Natural killer cell (primary cell): ENCODE data around the gene GGT5. TPM values are rescaled to one million over a fixed set of nuclear protein-coding genes. Genes with fewer than 3 reads are reported as not detected.
"Not testable (repeated sequence)": the region's sequence is repeated elsewhere in the genome, so short reads cannot be mapped to it uniquely, and the experiment has no call there.

Source experiments
- ATAC-seq, 3 donors: fragments of 150-1000 bp in 2 of 3; fragments of 200-7000 bp in 1 of 3; cut with Tn5 transposase; 1 replicate in 1 of 3; 2 replicates in 2 of 3; pipeline ENCODE4 v1.10.0; 2021; ENCODE audit warnings: mild to moderate bottlenecking in 2 of 3, moderate library complexity in 2 of 3
- DNase-seq, 2 donors: peaks; one replicate each; pipeline versions ENCODE4 v3.0.0 to v3.0.0-alpha.2; 2013 to 2021; ENCODE audit warnings: mixed read lengths in 1 of 2
- H3K27ac ChIP-seq: one replicate; pipeline ENCODE4 v1.5.1; 2013; ENCODE audit warnings: mild to moderate bottlenecking, low read length
- H3K27me3 ChIP-seq: one replicate; pipeline ENCODE4 v1.6.1; 2013; ENCODE audit warnings: low read length; ENCODE audit not compliant: control insufficient read depth, insufficient read depth
- H3K36me3 ChIP-seq: one replicate; pipeline ENCODE4 v1.6.1; 2013; ENCODE audit warnings: low read length; ENCODE audit not compliant: control insufficient read depth, insufficient read depth
- H3K4me1 ChIP-seq: one replicate; pipeline ENCODE4 v1.6.1; 2013; ENCODE audit warnings: low read length; ENCODE audit not compliant: control insufficient read depth, insufficient read depth
- H3K4me3 ChIP-seq: one replicate; pipeline ENCODE4 v1.5.1; 2013; ENCODE audit warnings: low read length
- H3K9me3 ChIP-seq: one replicate; pipeline ENCODE4 v1.6.1; 2013; ENCODE audit warnings: low read length; ENCODE audit not compliant: control insufficient read depth, insufficient read depth
- H3K27ac Mint-ChIP-seq, 2 donors: one replicate each; pipeline ENCODE4 v1.8.0; 2022; ENCODE audit warnings: mild to moderate bottlenecking in 2 of 2, mixed read lengths in 2 of 2, moderate library complexity in 1 of 2
- H3K27me3 Mint-ChIP-seq, 2 donors: one replicate each; pipeline ENCODE4 v1.8.0; 2022; ENCODE audit warnings: low read depth in 2 of 2, mixed read lengths in 2 of 2
- H3K36me3 Mint-ChIP-seq: one replicate; pipeline ENCODE4 v1.8.0; 2022; ENCODE audit warnings: mixed read lengths
- H3K4me1 Mint-ChIP-seq, 2 donors: one replicate each; pipeline ENCODE4 v1.8.0; 2022; ENCODE audit warnings: mixed read lengths in 2 of 2
- H3K4me3 Mint-ChIP-seq: one replicate; pipeline ENCODE4 v1.8.0; 2022; ENCODE audit warnings: mild to moderate bottlenecking, moderate library complexity, mixed read lengths
- H3K9me3 Mint-ChIP-seq, 2 donors: one replicate each; pipeline ENCODE4 v1.8.0; 2022; ENCODE audit warnings: mixed read lengths in 2 of 2
- WGBS: methylation state at CpG from one replicate; pipeline ENCODE4 v1.1.7; 2013; ENCODE audit warnings: missing lambda C conversion rate; ENCODE audit not compliant: insufficient coverage; 5-methylcytosine and 5-hydroxymethylcytosine counted together
- intact Hi-C: fragments of 100-400 bp; cut with micrococcal nuclease; formaldehyde crosslinking; loops from one replicate; pipeline ENCODE4 v1.14.2; 2022
- total RNA-seq, 4 donors: library from RNA; stranded (reverse); fragments of 120-200 nt in 1 of 4; gene quantifications; one replicate each; pipeline versions ENCODE4 v1.2.3 to v1.2.4, GENCODE V29; 2013 to 2022
- TF ChIP-seq, protein P1 (sequence below): fragments of 200-600 bp; IDR thresholded peaks from one replicate; pipeline ENCODE4 v1.8.0; 2022; ENCODE audit warnings: antibody characterized with exemption

Gene GGT5
- total RNA-seq, 3 donors from 2014 or later (not counting 1 experiment from before 2014, with no cell fraction given): not detected

DNA sequence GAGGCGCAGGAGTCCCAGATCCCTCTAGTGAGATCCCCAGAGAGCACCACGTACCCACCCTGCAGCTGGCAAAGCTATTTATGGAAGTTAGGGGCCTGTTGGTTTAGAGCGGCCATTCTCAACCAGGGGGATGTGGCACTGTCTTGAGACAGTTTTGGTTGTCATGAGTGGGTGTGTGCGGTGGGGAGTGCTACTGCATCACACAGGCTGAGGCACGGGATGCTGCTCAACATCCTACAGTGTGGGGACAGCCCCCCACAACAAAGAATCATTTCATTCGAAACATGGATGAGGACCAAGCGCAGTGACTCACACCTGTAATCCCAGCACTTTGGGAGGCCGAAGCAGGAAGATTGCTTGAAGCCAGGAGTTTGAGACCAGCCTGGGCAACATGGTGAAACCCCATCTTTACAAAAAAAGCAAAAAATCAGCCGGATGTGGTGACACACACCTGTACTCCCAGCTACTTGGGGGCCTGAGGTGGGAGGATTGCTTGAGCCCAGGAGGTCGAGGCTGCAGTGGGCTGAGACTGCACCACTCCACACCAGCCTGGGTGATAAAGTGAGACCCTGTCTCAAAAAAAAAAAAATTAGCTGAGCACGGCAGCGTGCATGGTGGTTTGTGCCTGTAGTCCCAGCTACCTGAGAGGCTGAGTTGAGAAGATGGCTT is 28.2 kb downstream of the GGT5 start:
- H3K4me1 ChIP-seq: no peaks in the 10 kb centered on the region
- H3K36me3 ChIP-seq: no peaks in the 10 kb centered on the region
- WGBS: 85% methylated on average over 12 of the region's 12 CpGs
- H3K4me3 ChIP-seq: no peak overlapping the region
- H3K27me3 ChIP-seq: no peaks in the 10 kb centered on the region
- intact Hi-C loops: no loop called here
- H3K27ac ChIP-seq: no peak overlapping the region
- H3K9me3 ChIP-seq: no peaks in the 10 kb centered on the region
- Mint-ChIP-seq H3K27me3 (no peaks in the 10 kb centered on the region), H3K4me3 (no peak overlapping the region), H3K4me1 (no peaks in the 10 kb centered on the region), H3K9me3 (no peaks in the 10 kb centered on the region), H3K27ac (no peak overlapping the region), H3K36me3 (no peaks in the 10 kb centered on the region)
- TF ChIP-seq, protein P1, sequence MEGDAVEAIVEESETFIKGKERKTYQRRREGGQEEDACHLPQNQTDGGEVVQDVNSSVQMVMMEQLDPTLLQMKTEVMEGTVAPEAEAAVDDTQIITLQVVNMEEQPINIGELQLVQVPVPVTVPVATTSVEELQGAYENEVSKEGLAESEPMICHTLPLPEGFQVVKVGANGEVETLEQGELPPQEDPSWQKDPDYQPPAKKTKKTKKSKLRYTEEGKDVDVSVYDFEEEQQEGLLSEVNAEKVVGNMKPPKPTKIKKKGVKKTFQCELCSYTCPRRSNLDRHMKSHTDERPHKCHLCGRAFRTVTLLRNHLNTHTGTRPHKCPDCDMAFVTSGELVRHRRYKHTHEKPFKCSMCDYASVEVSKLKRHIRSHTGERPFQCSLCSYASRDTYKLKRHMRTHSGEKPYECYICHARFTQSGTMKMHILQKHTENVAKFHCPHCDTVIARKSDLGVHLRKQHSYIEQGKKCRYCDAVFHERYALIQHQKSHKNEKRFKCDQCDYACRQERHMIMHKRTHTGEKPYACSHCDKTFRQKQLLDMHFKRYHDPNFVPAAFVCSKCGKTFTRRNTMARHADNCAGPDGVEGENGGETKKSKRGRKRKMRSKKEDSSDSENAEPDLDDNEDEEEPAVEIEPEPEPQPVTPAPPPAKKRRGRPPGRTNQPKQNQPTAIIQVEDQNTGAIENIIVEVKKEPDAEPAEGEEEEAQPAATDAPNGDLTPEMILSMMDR: no peak
- ATAC-seq (no peak), DNase-seq (no peak)

DNA sequence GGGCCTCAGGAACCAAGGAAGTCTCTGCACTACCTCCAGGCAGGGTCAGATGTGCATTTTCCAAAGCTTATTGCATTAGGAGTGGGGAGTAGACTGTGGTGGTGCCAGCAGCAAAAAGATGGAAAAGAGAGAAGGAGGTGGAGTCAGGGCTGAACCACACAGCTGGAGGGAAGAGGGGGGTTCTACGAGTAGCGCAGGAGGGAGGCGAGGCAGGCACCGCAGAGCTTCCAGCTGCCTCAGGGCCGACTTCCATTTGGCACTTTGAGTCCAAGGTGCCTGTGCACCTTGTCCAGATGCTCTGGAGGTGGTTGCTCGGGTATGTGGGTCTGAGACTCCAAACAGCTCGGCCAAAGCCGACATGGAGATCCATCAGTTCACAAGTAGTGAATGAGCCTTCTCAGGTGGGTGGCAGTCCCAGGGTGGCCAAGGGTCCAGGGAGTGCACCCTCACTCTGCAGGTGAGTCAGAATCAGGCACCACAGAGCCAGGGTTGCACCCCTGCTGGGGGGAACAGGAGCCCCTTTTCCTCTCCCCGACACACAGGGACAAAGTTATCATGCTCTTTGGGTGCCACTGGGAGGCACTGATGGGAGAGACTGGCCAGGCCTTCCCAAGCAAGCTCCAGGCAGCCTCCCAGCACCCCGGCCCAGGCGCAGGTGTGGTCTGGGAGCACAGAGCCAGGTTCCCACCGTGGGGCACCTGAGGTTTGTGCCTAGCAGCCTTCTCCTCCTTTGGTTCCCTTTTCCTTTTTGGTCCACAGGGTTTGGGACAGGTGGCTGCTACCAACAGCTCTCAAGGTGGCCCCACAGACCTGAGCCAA is 30.2 kb downstream of the GGT5 start:
- Mint-ChIP-seq H3K4me3 (no peak overlapping the region), H3K27me3 (no peaks in the 10 kb centered on the region), H3K4me1 (no peaks in the 10 kb centered on the region), H3K9me3 (no peaks in the 10 kb centered on the region), H3K27ac (no peak overlapping the region), H3K36me3 (no peaks in the 10 kb centered on the region)
- Histone ChIP-seq H3K27me3 (no peaks in the 10 kb centered on the region), H3K27ac (no peak overlapping the region), H3K36me3 (no peaks in the 10 kb centered on the region), H3K4me1 (no peaks in the 10 kb centered on the region), H3K9me3 (no peaks in the 10 kb centered on the region), H3K4me3 (no peak overlapping the region)
- ATAC-seq (no peak), DNase-seq (no peak)
- intact Hi-C loops: no loop called here
- TF ChIP-seq, protein P1: no peak
- 80% methylated on average over 12 of the region's 12 CpGs for WGBS

DNA sequence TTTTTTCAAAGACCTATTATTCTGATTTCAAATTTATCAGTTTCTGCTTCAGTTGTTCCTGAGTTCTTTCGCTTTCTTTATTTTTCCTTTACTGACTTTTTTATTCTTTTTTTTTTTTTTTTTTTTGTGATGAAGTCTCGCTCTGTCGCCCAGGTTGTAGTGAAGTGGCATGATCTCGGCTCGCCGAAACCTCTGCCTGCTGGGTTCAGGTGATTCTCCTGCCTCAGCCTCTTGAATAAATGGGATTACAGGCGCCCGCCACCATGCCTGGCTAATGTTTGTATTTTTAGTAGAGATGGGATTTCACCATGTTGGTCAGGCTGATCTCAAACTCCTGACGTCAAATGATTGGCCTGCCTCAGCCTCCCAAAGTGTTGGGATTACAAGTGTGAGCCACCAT is 31.8 kb downstream of the GGT5 start:
- H3K27me3 Mint-ChIP-seq, H3K27ac ChIP-seq, H3K4me3 Mint-ChIP-seq, H3K4me1 Mint-ChIP-seq, H3K27me3 ChIP-seq, H3K36me3 ChIP-seq, H3K4me3 ChIP-seq, H3K9me3 Mint-ChIP-seq, H3K27ac Mint-ChIP-seq, ATAC-seq, H3K36me3 Mint-ChIP-seq, H3K9me3 ChIP-seq, intact Hi-C loops, H3K4me1 ChIP-seq, DNase-seq: not testable (repeated sequence)
- 94% methylated on average over 7 of the region's 9 CpGs for WGBS

DNA sequence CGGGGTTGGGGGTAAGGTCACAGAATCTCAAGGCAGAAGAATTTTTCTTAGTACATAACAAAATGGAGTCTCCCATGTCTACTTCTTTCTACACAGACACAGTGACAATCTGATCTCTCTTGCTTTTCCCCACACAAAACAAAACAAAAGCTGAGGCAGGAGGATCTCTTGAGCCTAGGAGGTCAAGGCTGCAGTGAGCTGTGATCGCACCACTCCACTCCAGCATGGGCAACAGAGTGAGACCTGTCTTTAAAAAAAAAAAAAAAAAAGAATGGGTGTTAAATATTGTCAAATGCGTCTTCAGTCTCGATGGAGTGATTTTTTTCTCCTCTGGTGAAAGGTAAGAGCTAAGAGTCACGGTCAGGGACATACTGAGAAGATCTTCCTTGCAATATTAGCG is 33.2 kb downstream of the GGT5 start:
- H3K9me3 Mint-ChIP-seq, H3K4me1 ChIP-seq, DNase-seq, intact Hi-C loops, H3K36me3 ChIP-seq, H3K4me3 Mint-ChIP-seq, H3K27me3 ChIP-seq, ATAC-seq, H3K36me3 Mint-ChIP-seq, H3K27ac Mint-ChIP-seq, H3K27me3 Mint-ChIP-seq, H3K4me3 ChIP-seq, H3K9me3 ChIP-seq, H3K27ac ChIP-seq: not testable (repeated sequence)
- 90% methylated on average over 5 of the region's 6 CpGs for WGBS
- peaks cover 0 to 11% of the 10 kb centered on the region in 2 donors for H3K4me1 Mint-ChIP-seq

DNA sequence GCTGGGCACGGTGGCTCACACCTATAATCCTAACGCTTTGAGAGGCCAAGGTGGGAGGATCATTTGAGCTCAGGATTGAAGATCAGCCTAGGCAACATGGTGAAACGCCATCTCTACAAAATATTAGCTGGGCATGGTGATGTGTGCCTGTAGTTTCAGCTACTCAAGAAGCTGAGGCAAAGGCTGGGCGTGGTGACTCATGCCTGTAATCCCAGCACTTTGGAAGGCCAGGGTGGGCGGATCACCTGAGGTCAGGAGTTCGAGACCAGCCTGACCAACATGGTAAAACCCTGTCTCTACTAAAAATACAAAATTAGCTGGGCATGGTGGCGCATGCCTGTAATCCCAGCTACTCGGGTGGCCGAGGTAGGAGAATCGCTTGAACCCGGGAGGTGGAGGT is 34.5 kb downstream of the GGT5 start:
- H3K36me3 ChIP-seq, H3K27ac ChIP-seq, DNase-seq, H3K9me3 ChIP-seq, ATAC-seq, intact Hi-C loops, H3K9me3 Mint-ChIP-seq, H3K27me3 Mint-ChIP-seq, H3K36me3 Mint-ChIP-seq, H3K4me1 ChIP-seq, H3K4me3 ChIP-seq, H3K27ac Mint-ChIP-seq, H3K4me3 Mint-ChIP-seq, H3K27me3 ChIP-seq: not testable (repeated sequence)
- 93% methylated on average over 9 of the region's 11 CpGs for WGBS
- H3K4me1 Mint-ChIP-seq: peaks cover 0 to 11% of the 10 kb centered on the region in 2 donors
